Measurements from ENCODE around the gene ANKS1A. TPM values are rescaled to one million over a fixed set of nuclear protein-coding genes. Genes with fewer than 3 reads are reported as not detected.

The ANKS1A gene
- total RNA-seq, 1 experiment from 2014 or later = 21.7 TPM

- Histone ChIP-seq H3K4me3 (ENCODE audit: low read depth, low read length, poor library complexity, severe bottlenecking) (no peak overlapping the region), H3K27me3 (replicated peaks; ENCODE audit: insufficient read depth, low read depth, low read length, poor library complexity) (no peaks in the 10 kb centered on the region), H3K36me3 (ENCODE audit: insufficient read depth, low read length, poor library complexity, severe bottlenecking) (peaks cover 8% of the 10 kb centered on the region), H3K4me1 (ENCODE audit: insufficient read depth, low read length, poor library complexity, severe bottlenecking) (peaks cover 66% of the 10 kb centered on the region), H3K27ac (ENCODE audit: low read depth, low read length, poor library complexity, severe bottlenecking) (peak overlapping the region; percentile 88), H3K9me3 (ENCODE audit: low read depth, low read length, poor library complexity, severe bottlenecking) (no peaks in the 10 kb centered on the region)
- no TSS peak for BruUV-seq (replicated peaks)
- intact Hi-C loops (cut with micrococcal nuclease; ENCODE audit: unreplicated experiment) = no loop called here
- CTCF ChIA-PET = no interaction called here
- TF ChIP-seq CTCF (conservative IDR thresholded peaks at IDR 0.05; ENCODE audit: low read depth, low read length) = no peak
- no peak for TF ChIP-seq EZH2 (IDR thresholded peaks at IDR 0.05; ENCODE audit: borderline replicate concordance, low read depth, low read length, poor library complexity, severe bottlenecking)
- POLR2A ChIA-PET (ENCODE audit: low non-redundant PET) = interaction anchor here (0.5 kb wide), 1 partner anchor 127 kb away, joined by 3 read pairs; the partner anchor contains the start of gene ANKS1A
- DNase-seq (ENCODE audit: low spot score) = no peak
These were observed 126.4 kb downstream of the ANKS1A start for GRCh38 chr6:35015476-35015875.

- ChIA-PET POLR2A (ENCODE audit: low non-redundant PET) (interaction anchor here (0.5 kb wide), 1 partner anchor 127 kb away, joined by 3 read pairs; the partner anchor contains the start of gene ANKS1A), CTCF (no interaction called here)
- TF ChIP-seq EZH2 (IDR thresholded peaks at IDR 0.05; ENCODE audit: borderline replicate concordance, low read depth, low read length, poor library complexity, severe bottlenecking) (no peak), CTCF (conservative IDR thresholded peaks at IDR 0.05; ENCODE audit: low read depth, low read length) (no peak)
- Histone ChIP-seq H3K4me1 (ENCODE audit: insufficient read depth, low read length, poor library complexity, severe bottlenecking) (peaks cover 62% of the 10 kb centered on the region), H3K9me3 (ENCODE audit: low read depth, low read length, poor library complexity, severe bottlenecking) (no peaks in the 10 kb centered on the region), H3K27me3 (replicated peaks; ENCODE audit: insufficient read depth, low read depth, low read length, poor library complexity) (no peaks in the 10 kb centered on the region), H3K36me3 (ENCODE audit: insufficient read depth, low read length, poor library complexity, severe bottlenecking) (peaks cover 8% of the 10 kb centered on the region), H3K27ac (ENCODE audit: low read depth, low read length, poor library complexity, severe bottlenecking) (peak overlapping the region; percentile 88), H3K4me3 (ENCODE audit: low read depth, low read length, poor library complexity, severe bottlenecking) (no peak overlapping the region)
- DNase-seq (ENCODE audit: low spot score) = no peak
- no TSS peak for BruUV-seq (replicated peaks)
- intact Hi-C loops (cut with micrococcal nuclease; ENCODE audit: unreplicated experiment) = no loop called here
These were observed 126.9 kb downstream of the ANKS1A start for GRCh38 chr6:35015996-35016395.

- CTCF ChIA-PET = no interaction called here
- peak; percentile 71 for DNase-seq (ENCODE audit: low spot score)
- TF ChIP-seq CTCF (conservative IDR thresholded peaks at IDR 0.05; ENCODE audit: low read depth, low read length) = no peak
- no peak for TF ChIP-seq EZH2 (IDR thresholded peaks at IDR 0.05; ENCODE audit: borderline replicate concordance, low read depth, low read length, poor library complexity, severe bottlenecking)
- intact Hi-C loops (cut with micrococcal nuclease; ENCODE audit: unreplicated experiment) = no loop called here
- peak overlapping the region; percentile 88 for H3K27ac ChIP-seq (ENCODE audit: low read depth, low read length, poor library complexity, severe bottlenecking)
- POLR2A ChIA-PET (ENCODE audit: low non-redundant PET) = interaction anchor here (0.6 kb wide), 1 partner anchor 125 kb away, joined by 3 read pairs; no protein-coding TSS in a partner anchor
- no peaks in the 10 kb centered on the region for H3K27me3 ChIP-seq (replicated peaks; ENCODE audit: insufficient read depth, low read depth, low read length, poor library complexity)
- peaks cover 55% of the 10 kb centered on the region for H3K4me1 ChIP-seq (ENCODE audit: insufficient read depth, low read length, poor library complexity, severe bottlenecking)
- H3K4me3 ChIP-seq (ENCODE audit: low read depth, low read length, poor library complexity, severe bottlenecking) = peak overlapping the region; percentile 19
- no peaks in the 10 kb centered on the region for H3K9me3 ChIP-seq (ENCODE audit: low read depth, low read length, poor library complexity, severe bottlenecking)
- TSS peak; percentile 44 for BruUV-seq (replicated peaks)
- peaks cover 8% of the 10 kb centered on the region for H3K36me3 ChIP-seq (ENCODE audit: insufficient read depth, low read length, poor library complexity, severe bottlenecking)
These were observed 127.7 kb downstream of the ANKS1A start for GRCh38 chr6:35016502-35017321.
